Activated effector memory CD4-positive, alpha-beta T cell treated with Interleukin-2 at 50 U/mL for 16 hours (primary cell): ENCODE measurements around the gene CBS.
"Not testable (repeated sequence)": the region's sequence is repeated elsewhere in the genome, so short reads cannot be mapped to it uniquely, and the experiment has no call there.

ENCODE experiments used
- DNase-seq: peaks from one replicate; pipeline ENCODE4 v3.0.0-alpha.2; 2020

Gene CBS

GRCh38 chr21:43066690-43067089 lies 8.9 kb downstream of the CBS start:
- DNase-seq: not testable (repeated sequence)

DNA sequence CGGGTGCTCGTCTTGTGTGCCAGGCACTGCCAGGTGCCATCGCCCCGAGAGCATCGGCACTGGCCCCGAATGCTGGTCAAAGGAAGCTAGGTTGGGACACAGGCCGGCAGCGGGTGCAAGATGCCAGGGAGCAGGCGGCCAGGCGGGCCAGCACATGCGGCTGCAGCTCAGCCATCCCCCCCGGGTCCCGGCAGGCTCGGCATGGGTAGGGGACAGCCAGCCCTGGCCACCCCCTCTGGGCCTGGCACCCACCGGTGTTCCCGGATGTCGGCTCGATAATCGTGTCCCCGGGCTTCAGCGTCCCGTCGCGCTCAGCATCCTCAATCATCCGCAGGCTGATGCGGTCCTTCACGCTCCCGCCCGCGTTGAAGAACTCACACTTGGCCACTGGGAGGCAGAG lies 9.6 kb downstream of the CBS start:
- not testable (repeated sequence) for DNase-seq

DNA sequence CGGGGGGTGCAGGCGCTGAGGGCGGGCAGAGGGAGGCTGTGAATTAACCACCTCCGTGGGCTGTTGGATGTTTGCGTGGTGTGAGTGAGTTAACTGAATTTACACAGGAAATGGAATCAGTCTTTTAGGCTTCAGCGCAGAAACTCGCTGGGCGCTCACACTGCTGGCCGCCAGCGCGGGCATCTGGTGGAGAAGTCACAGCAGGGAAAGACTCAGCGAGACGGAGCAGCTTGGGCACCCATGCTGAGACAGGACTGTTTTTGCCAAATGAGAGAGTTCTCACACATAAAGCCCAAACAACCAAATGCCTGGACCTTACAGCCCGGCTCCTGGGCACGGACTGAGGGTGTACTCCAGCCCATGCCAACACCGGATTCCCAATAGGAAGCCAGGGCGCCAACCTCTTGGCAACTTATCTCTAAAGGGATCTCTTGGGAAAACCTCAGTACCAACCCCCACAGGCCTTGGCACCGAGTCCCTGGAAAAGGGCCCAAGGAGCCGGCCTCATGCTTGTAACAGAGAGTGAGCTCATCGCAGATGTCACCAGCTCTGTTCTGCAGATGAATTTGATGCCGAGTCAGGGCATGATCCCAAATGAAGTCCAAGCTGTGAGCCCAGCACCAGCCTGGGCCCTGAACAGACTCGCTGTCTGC lies 11.2 kb downstream of the CBS start:
- DNase-seq: not testable (repeated sequence)

GRCh38 chr21:43062955-43063664 lies 12.5 kb downstream of the CBS start:
- not testable (repeated sequence) for DNase-seq

- DNase-seq: not testable (repeated sequence)
Observed at GRCh38 chr21:43053112-43053511, 22.5 kb downstream of the CBS start.

DNA sequence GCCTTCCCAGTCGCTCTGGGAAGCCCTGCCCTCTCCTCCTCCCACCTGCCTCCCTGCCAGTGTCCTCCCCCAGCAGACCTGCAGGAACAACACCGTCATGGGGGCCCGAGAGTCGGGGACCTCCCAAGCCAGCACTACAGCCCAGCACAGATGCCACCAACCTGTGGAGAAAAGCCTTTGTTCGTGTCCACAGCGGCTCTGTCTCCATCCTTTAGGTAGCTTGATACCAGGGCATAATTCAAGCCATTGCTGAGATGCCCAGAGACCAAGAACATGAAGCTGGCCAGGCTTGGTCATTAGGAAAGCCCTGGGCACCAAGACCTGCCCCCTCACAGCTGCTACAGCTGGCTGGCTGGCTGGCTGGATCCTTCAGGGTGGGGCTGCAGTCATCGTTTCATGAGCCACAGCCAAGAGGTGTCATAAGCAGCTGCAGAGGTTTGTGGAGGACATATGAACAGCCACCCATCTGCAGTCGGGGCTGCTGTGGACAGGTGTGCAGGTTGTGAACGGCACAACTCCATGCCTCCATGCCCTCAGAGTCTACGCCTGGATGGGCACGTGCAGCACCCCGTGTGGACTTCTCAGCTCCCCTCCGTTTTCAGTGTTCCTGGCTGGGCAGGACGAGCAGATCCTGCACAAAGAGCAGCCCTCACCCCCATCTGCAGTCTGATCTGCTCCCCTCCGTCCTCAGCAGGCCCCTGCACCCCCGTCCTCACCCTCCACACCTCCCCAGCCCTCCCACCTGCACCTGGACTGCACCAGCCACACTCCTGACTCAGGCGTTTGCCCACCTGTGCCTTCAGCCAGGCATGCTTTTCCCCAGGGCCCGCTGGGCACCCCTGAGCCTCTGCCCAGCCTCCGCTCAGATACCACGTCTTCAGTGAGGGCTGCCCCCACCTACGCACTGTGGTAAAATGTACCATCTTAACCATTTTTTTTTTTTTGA lies 29.5 kb downstream of the CBS start:
- not testable (repeated sequence) for DNase-seq

- not testable (repeated sequence) for DNase-seq
Observed at GRCh38 chr21:43045165-43045875, 30.3 kb downstream of the CBS start.

DNA sequence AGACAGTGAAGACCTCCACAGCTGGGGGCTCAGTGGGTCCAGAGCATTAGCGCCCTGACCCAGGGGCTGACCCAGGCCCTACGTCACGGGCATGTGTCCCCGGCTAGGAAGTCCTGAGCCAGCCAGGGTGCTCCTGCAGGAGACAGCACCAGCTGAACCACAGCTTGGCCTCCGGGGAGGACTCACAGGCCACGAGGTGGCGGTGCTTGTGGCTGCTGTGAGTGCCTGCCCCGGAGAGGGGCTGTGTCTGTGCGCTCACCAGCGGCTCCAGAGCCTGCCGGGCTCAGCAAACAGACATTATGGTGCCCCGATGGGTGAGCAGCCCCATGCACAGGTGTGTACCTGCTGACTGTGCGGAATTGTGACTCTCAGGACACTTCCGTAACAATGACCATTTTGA lies 31.1 kb downstream of the CBS start:
- DNase-seq: not testable (repeated sequence)

GRCh38 chr21:43043291-43043690 lies 32.3 kb downstream of the CBS start:
- DNase-seq: not testable (repeated sequence)

DNA sequence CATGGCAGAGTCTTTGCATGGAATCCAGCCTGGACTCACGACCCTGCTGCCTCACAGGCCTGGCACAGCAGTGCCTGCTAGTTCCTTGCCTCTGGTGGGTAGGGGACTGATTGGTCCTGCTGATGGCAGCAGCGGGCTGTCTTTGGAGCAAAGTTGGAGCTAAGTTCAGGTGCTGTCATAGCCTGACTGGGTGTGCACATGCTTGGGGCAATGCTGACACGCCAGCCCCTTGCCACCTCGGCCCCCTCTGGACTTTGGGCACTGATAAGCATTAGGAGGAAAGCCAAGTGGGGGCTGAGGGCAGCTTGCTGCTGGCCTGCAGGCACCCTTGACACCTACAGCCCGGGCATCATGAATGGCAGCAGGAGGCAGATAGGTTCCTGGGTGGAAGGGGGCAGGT lies 33.5 kb downstream of the CBS start:
- DNase-seq: not testable (repeated sequence)

GRCh38 chr21:43038659-43039044 lies 37.0 kb downstream of the CBS start:
- not testable (repeated sequence) for DNase-seq

- not testable (repeated sequence) for DNase-seq
Observed at GRCh38 chr21:43037918-43038658, 37.5 kb downstream of the CBS start.

DNA sequence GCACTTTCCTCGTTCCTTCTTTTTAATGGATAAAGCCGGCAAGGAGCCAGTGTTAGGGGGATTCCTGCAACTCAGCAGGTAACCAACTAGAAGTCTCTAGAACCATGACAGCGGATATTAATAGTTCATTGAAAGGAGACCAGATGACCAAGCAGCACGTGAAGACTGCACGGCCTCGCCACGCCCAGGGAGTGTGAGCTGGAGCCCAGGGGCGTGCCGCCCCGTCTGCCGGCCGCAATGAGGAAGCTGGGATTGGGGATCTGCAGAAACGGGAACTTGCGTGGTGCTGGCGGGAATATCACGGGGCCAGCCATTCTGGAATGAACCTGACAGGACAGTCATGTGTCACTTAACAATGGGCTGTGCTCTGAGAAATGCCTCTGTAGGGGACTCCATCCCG lies 38.7 kb downstream of the CBS start:
- DNase-seq: not testable (repeated sequence)

DNA sequence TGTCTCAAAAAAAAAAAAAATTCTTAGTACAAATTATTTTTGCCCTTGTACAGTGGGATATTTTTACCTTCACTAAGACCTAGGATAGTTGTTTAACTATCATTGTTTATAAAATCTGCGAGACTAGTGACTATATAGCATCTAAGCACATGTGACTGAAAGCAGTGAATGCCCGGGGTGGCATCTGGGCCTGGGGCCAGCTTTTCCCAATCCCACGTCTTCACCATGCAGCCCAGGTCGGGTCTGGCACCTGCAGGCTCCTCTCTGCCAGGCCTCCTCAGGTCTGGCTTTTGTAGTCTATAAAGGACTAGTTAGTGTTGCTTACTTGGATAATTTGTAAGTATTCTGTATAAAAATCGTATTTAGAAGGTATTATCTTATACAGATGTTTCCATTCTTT lies 40.8 kb downstream of the CBS start:
- DNase-seq: no peak

DNA sequence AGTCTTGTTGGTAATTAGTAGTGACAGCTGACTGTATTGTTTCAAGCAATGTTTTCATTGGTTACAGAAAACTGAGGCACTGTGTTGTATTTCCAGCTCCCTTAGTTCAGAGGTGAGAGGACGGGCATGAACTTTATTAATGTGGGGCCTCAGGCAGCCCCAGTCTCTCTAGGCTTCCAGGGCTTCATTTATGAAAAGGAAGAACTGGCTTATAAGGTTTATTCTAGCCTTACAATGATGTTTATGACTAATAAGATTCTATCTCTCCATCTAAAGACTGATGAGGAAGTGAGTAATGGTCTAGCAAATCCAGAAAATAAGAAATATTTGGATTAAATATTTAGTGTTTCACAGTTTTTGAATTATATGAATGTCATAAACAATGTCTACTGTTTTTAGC lies 41.5 kb downstream of the CBS start:
- DNase-seq: no peak

DNA sequence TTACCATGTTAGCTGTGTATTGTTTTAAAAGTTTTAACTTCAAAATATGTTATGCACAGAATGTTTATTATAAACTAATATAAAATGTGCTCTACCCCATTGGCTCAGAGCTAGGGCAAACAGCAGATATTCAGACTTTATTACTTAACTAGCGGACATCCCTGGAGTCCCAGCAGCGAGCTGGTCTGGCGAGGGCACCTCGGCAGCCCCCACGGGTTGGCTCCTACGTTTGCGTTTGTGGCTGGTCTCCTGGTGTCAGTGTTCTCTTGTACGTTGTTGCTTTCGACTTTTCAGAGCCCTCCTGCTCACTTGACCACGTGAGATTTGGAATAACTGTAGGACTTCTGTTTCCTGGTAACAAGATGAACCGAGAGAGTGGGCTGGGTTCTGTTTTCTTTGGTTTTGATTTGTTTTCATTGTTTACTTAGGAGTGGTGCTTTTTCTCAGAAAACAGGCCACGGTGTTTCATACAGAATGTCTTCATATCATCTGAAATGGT lies 44.5 kb downstream of the CBS start:
- DNase-seq: no peak

GRCh38 chr21:43029785-43030184 lies 45.9 kb downstream of the CBS start:
- no peak for DNase-seq

DNA sequence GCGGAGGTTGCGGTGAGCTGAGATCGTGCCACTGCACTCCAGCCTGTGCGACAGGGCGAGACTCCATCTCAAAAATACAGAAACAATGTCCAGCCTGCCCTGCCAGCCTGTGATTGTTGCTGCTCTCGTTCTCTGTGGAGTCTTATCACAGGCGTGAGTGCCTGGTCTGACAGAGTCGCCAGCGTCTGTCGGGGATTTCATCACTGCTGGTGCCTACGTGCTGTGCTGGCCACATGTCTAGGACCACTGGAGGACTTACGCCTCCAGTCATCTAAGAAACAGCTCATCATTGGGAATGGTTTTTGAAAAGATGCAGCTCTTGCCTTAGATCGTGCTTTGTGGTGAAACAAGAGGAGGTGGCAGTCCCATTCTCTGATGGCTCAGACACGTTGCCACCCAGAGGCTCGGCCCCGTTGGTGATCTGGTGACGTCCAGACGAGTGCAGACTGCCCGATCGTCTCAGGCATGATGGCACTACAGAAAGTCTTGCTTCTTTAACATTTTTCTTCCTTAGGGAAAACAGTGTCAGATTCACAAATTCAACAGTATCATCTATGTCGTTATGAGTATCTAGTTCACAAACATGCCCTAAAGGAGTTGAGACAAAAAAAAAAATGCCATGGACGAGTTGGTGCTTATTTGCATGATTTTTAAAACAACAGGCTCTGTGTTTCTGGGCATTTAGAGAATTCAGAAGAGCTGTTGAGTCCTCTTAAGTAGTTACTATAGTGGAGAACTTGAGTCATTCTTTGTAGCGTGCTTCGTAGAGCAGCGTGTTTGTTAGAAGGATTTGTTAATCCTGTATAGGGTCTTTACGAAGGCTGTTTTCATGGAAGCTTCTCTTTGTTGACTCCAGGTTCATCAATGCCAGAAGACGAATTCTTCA lies 47.5 kb downstream of the CBS start:
- DNase-seq: no peak

GRCh38 chr21:43025636-43026180 lies 49.9 kb downstream of the CBS start:
- no peak for DNase-seq

DNA sequence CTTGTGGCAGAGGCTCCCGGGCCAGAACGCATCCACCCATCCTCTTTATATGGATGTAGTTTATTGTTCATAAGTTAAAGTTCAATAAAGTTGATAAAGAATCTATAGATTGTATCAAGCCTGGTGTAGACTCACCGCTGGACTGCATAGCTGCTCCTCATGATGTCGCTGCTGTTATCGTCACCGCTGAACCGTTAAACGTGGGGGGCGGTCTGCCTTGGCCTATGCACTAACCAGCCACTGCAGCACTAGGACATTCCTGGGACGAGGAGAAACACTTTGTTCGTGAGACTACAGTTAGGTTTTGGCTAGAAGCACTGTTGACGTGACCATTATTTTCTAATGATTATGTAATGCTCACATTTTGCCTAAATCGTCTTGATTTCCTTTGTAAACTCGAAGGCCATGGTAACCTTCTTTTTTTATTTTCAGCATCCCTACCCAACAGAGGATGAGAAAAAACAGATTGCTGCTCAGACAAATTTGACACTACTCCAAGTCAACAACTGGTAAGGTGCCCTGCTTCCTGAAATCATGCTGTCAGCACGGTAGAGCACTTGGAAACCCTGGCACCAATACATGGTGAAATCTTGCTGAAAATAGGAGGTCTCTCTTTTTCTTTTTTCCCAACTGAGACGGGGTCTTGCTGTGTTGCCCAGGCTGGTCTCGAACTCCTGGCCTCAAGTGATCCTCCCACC lies 51.0 kb downstream of the CBS start:
- no peak for DNase-seq
